ENCODE measurements around the gene RCAN2.
"Not testable (repeated sequence)": the region's sequence is repeated elsewhere in the genome, so short reads cannot be mapped to it uniquely, and the experiment has no call there.

Gene RCAN2

GRCh38 chr6:46440641-46441040 lies 50.6 kb downstream of the RCAN2 start:
- in situ Hi-C loops (cut with HindIII; ENCODE audit: low sequenced_read_pairs) = no loop called here

DNA sequence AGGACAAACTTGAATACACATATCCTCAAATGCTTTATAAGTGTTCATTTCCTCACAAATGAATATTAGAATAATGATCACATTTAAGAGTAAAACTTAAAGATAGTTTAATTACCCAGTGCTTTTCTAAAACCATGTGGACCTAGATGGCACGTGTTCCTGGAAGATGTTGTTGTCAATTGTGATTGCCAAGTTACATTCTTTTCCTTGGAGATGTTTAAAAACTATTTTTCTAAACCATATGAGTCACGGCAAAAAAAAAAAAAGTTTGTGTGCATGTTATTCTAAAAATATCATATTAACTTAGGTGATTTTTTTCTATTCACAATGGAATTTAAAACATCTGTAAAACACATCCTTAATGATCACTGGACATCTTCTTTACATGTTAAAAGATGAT lies 51.1 kb downstream of the RCAN2 start:
- in situ Hi-C loops (cut with HindIII; ENCODE audit: low sequenced_read_pairs) = no loop called here

- in situ Hi-C loops (cut with HindIII; ENCODE audit: low sequenced_read_pairs) = no loop called here
Measured at GRCh38 chr6:46438245-46438644, 53.0 kb downstream of the RCAN2 start.

DNA sequence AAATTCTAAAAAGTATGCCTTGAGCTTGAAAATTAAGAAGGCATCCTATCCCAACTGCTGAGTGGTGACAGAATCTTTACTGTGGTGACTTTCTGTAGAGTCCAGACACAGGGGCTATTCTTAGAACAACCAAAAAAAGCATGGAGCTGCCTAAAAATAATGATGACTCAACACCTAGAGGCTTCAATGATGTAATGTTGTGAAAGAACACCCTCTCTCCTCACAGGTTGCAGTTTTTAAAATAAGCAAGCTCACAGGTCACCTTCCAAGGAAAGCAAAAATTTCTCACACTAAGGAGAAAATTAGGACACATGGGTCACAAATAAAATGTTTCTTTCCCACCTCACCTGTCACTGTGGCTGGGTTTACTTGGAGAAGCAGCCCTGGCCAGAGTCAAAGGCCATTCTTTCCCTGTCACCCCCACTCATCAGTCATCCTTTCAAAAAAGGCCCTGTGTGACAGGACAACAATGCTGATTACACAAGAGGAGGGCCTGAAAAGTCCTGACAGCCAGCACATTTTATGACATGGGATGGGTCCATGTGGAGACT lies 53.5 kb downstream of the RCAN2 start:
- in situ Hi-C loops (cut with HindIII; ENCODE audit: low sequenced_read_pairs) = no loop called here

DNA sequence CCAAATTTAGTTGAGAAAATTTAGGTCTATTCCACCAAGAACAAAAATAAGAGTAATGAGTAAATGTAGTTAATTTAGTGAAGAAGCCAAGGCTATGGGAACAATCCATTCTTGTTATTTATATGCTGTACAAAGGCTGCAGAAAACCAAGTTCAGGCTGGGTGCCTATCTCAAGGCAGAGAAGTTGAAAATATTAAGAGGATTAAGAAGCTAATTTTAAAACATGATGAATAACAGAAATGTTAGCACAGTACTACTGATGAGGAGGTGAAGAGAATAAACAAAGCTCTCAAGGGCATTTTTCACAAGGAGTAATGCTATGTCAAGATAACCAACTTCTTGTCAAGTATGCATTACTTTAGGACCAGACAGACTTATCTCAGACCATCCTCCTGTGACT lies 68.6 kb downstream of the RCAN2 start:
- in situ Hi-C loops (cut with HindIII; ENCODE audit: low sequenced_read_pairs) = no loop called here

- in situ Hi-C loops (cut with HindIII; ENCODE audit: low sequenced_read_pairs) = no loop called here
Measured at GRCh38 chr6:46421939-46422338, 69.3 kb downstream of the RCAN2 start.

DNA sequence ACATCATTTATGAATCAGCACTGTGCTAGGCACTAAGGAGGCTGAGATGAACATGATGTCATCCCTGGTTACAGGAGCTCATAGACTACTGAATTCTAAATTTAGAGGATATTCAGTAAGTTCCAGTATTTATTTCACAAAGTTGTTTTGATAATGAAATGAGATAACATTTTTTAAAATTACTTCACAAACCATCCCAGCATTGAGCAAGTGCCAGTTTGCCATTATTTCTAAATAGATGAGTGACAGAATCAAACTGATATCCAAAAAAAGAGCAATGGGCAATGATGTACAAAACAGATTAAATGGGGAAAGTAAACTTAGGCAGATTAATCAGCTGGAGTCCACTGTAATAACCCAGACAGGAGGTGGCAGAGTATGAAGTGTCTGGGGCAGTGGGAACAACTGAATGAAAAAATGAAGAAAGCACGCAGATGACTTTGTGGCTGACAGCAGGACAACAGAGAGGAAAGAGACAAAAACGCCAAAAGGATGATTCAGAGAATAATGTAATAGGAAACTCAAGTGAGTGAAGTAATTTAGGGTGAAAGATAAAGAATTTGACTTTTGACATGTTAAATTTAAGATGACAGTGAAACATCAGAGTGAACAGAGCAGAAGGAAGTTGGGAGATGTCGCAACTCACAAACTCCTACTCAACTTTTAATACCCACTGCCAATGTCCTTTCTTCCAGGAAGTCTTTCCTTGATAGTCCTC lies 70.2 kb downstream of the RCAN2 start:
- in situ Hi-C loops (cut with HindIII; ENCODE audit: low sequenced_read_pairs) = no loop called here

DNA sequence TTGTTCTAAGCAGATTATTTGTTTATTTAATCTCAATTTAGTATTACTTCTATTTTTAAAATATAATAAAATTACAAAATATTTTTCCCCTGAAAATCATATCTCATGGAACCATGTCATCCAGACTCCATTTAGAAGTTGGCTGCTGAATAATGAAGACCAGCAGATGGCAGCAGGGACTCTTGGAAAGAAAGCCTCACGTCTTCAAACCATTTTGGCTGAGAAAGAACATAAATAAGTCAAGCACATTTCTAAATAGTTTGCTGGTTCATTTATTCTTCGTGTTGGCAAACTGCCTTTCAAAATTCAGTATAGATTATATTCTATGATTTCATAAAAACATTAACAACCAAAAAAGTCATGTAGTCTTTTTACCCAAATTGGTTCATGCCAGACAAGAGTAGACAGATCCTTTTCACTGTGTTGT lies 71.7 kb downstream of the RCAN2 start:
- in situ Hi-C loops (cut with HindIII; ENCODE audit: low sequenced_read_pairs) = no loop called here

DNA sequence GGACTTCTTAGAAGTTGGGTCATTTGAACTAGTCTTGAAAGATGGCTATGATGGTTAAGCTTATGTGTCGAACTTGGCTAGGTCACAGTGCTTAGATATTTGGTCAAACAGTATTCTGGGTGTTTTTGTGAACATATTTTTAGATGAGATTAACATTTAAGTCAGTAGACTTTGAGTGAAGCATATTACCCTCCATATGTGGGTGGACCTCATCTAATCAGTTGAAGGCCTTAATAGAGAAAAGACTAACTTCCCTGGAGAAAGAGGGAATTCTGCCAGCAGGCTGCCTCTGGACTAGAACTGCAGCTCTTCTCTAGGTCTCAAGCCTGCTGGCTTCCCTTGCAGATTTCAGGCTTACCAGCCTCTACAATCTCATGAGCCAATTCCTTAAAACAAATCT lies 76.9 kb downstream of the RCAN2 start:
- in situ Hi-C loops (cut with HindIII; ENCODE audit: low sequenced_read_pairs) = no loop called here

GRCh38 chr6:46412662-46413061 lies 78.6 kb downstream of the RCAN2 start:
- in situ Hi-C loops (cut with HindIII; ENCODE audit: low sequenced_read_pairs) = no loop called here

DNA sequence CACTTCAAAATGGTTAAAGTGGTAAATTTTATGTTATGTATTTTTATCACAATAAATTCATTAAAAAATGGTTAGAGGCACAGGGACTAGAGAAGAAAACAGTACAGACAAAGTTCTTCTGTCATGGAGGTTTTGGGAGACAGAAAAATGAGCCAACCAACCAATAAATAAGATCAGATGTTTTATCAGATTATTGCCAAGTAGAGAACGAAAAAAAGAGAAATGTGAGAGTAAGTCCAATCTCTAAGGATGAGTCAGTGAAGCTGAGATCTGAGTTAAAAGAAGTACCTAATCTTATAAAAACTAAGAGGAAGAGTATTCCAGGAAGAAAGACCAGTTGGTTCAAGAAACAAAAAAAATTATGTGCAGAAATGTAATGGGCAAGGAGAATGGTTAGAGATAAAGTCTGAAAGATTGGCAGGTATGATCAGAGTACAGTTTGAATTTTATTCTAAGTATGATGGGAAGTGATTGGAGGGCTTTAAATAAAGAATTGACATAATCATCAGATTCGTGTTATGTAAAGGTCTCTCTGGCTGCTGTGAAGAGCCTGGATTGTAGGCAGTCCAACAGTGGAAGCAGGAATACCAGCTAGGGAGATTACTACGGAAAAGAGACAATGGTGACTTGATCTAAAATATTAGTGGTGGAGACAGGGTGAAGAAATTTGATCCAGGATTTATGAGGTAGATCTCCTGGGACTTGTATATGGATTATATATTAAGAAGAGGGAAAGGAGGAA lies 79.6 kb downstream of the RCAN2 start:
- in situ Hi-C loops (cut with HindIII; ENCODE audit: low sequenced_read_pairs) = no loop called here

DNA sequence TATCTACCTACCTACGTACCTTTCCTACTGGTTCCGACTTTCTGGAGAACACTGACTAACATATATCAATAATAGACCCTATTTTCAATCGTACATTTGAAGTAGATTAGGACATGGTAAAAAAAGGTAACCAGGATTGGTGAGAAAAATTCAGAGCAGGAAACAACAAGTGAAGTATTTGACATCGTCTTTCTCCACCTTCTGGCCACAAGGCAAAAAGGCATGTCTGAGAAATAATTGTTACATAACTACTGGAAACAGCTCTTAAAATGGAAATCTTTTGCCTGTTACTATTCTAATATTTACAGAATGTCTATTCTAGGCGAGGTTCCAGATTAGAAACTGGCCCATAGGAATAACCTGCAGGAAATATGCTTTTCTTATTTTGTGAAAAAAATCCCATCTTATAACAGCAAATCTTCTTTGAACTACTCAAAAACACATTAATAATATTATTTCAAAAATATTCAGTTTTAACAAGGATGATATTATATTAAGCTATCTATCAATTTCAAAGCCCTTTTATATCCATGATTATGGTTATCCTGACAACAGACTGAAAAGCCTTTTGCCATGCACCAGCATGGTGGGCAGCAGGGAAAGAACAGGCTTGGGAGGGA lies 80.8 kb downstream of the RCAN2 start:
- in situ Hi-C loops (cut with HindIII; ENCODE audit: low sequenced_read_pairs) = no loop called here

GRCh38 chr6:46407776-46408530 lies 83.3 kb downstream of the RCAN2 start:
- in situ Hi-C loops (cut with HindIII; ENCODE audit: low sequenced_read_pairs) = no loop called here

DNA sequence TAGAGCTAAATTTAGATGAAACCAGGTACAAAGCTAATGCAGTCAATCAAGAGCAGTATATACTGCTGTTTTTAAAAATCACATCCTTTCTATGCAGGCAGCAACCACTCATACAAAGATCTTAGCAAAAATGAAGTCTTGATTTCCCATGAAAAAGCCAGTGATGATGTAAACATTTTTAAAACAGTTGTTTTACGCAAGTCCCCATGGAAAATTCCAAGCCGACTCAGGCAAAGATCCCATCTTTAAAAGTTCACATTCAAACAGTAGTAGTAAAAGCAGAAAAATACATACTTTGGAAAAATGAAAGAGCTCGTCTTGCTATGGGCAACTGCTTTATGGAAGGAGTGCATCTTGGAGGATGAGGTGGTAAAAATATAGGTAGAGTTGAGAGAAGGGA lies 84.0 kb downstream of the RCAN2 start:
- in situ Hi-C loops (cut with HindIII; ENCODE audit: low sequenced_read_pairs) = no loop called here

GRCh38 chr6:46405620-46406180 lies 85.5 kb downstream of the RCAN2 start:
- in situ Hi-C loops (cut with HindIII; ENCODE audit: low sequenced_read_pairs) = not testable (repeated sequence)

DNA sequence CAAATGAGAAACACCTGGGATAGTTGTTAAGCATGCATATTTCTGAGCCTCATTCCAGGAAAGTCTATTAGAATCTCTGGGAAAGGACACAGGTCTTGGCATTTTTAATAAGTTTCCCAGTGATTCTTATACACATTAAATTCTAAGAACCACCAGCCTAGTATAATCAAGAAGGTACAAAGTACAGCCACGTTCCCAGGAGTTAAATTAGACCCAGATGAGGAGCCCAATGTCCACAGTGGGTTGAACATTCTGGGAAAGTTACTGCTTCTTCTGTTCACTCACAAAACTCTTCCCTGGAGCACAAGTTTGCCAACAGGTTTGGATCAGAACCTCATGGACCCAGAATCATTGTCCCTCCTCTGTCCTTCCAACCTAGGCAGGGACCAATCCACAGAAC lies 90.4 kb downstream of the RCAN2 start:
- in situ Hi-C loops (cut with HindIII; ENCODE audit: low sequenced_read_pairs) = no loop called here

DNA sequence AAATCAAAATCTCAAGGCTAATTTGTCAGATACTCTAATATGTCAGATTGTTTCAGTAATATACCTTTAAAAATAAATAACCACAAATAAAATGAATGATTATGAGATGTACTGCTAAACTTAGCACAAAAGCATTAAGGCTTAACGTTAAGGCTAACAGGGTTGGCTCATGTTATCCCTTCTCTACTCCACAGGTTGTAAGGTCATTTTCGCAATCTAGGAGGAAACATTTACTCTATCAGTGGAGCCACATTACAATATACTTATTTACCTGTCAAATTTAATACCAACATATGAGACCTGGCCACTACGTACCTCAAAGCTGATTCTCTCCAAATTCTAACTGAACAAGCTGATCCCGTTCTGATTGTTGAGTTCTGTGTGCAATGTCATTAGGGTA lies 95.7 kb downstream of the RCAN2 start:
- in situ Hi-C loops (cut with HindIII; ENCODE audit: low sequenced_read_pairs) = loop anchor here (25.0 kb wide), 1 partner anchor 308 kb away; no protein-coding TSS in a partner anchor

- in situ Hi-C loops (cut with HindIII; ENCODE audit: low sequenced_read_pairs) = loop anchor here (25.0 kb wide), 1 partner anchor 307 kb away; no protein-coding TSS in a partner anchor
Measured at GRCh38 chr6:46393940-46394337, 97.3 kb downstream of the RCAN2 start.

DNA sequence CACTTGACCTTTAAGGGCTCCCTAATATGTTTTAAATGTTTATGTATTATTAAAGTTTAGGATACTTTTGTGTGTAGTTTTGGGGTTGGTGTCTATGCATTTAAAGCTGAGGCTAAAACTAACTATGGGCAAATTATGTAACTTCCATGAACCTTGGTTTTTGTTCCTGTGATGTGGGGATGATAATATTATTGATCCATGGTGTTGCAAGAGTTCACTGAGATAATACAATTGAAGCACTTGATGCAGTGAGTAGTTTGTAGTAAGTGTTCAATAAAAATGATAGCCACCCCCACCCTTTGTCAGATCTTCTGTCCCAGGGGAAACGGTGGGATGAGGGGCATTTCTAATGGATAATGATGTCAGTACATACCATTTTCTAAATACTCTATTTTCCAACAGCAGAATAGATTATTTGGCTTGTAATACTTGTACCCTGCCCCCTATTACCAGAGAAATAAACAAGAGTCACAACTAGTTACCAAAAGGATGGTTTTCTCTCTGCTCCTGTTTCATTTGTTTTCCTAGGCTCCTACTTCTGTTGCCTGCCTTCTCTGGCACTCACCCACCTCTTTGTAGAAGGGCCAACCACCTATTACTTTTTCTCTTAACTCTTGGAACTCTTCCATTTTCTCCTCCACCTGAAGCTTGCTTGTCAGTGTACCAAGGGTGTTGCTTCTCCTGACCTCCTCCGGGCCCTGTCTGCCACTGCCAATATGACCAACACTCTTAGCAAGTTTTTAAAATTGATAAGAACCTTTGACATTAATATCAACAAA lies 97.9 kb downstream of the RCAN2 start:
- in situ Hi-C loops (cut with HindIII; ENCODE audit: low sequenced_read_pairs) = loop anchor here (25.0 kb wide), 1 partner anchor 306 kb away; no protein-coding TSS in a partner anchor

- in situ Hi-C loops (cut with HindIII; ENCODE audit: low sequenced_read_pairs) = loop anchor here (25.0 kb wide), 1 partner anchor 305 kb away; no protein-coding TSS in a partner anchor
Measured at GRCh38 chr6:46392294-46392693, 99.0 kb downstream of the RCAN2 start.

Measured in DLD1 (cell line).